ENCODE measurements around the gene APH1B. TPM values are rescaled to one million over a fixed set of nuclear protein-coding genes. Genes with fewer than 3 reads are reported as not detected.
"Not testable (repeated sequence)": the region's sequence is repeated elsewhere in the genome, so short reads cannot be mapped to it uniquely, and the experiment has no call there.

Gene APH1B
- 10.1 and 12.6 TPM in 2 replicates for total RNA-seq

- no peak for DNase-seq (ENCODE audit: low read depth)
These were observed at the start of gene APH1B for GRCh38 chr15:63277038-63277892. Gene APH1B (plus strand): TSS chr15:63277605. CDS start chr15:63277624, 19 bp downstream.

DNA sequence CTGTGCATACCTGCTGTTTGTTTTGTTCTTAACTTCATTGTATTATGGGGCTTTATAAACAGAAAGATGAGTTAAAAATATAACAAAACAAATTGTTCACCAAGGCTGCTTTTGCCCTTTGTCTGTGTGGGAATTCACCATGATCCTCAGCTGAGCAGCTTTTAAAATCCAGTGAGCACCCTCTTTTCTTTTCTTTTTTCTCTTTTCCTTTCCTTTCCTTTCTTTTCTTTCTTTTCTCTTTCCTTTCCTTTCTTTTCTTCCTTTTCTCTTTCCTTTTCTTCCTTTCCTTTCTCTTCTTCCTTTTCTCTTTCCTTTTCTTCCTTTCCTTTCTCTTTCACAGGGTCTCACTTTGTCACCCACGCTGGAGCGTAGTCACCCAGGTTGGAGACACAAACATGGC is 49.7 kb upstream of the APH1B start:
- DNase-seq (ENCODE audit: low read depth), result no peak

- DNase-seq (ENCODE audit: low read depth), result no peak
These were observed 46.2 kb upstream of the APH1B start for GRCh38 chr15:63231206-63231605.

- DNase-seq (ENCODE audit: low read depth), result no peak
These were observed 45.7 kb upstream of the APH1B start for GRCh38 chr15:63231706-63232105.

GRCh38 chr15:63232405-63232804 is 45.0 kb upstream of the APH1B start:
- no peak for DNase-seq (ENCODE audit: low read depth)

- DNase-seq (ENCODE audit: low read depth), result no peak
These were observed 44.5 kb upstream of the APH1B start for GRCh38 chr15:63232943-63233342.

- DNase-seq (ENCODE audit: low read depth), result peak; percentile 66
These were observed 43.6 kb upstream of the APH1B start for GRCh38 chr15:63233667-63234423.

DNA sequence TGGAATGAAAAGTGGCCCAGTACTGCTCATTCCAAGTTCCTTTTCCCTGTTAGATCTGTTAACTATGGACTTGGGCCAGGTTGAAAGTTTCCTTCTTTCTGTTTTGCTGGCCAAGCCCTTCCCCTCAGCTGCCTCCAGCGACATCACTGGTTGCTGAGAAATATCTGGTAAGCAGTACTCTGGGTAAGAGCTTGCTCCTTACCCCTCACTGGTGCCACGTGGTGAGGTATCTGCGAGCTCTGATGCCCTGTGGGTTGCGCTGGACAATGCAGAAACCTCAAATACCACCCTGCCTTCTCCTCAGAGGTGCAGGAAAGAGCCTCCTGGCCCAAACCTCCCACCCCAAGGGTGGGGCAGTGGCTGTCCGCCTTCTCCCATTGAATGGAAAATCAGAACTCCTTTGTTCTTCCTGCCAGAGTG is 42.9 kb upstream of the APH1B start:
- peak; percentile 49 for DNase-seq (ENCODE audit: low read depth)

GRCh38 chr15:63236272-63236671 is 41.1 kb upstream of the APH1B start:
- DNase-seq (ENCODE audit: low read depth), result no peak

DNA sequence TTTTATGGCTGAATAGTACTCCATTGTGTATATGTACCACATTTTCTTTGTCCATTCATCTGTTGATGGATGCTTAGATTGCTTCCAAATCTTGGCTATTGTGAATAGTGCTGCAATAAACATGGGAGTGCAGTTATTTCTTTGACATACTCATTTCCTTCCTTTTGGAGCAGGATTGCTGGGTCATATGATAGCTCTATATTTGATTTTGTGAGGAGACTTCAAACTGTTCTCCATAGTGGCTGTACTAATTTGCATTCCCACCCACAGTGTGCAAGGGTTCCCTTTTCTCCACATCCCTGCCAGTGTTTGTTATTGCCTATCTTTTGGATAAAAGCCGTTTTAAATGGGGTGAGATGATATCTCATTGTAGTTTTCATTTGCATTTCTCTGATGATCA is 40.3 kb upstream of the APH1B start:
- DNase-seq (ENCODE audit: low read depth), result not testable (repeated sequence)

DNA sequence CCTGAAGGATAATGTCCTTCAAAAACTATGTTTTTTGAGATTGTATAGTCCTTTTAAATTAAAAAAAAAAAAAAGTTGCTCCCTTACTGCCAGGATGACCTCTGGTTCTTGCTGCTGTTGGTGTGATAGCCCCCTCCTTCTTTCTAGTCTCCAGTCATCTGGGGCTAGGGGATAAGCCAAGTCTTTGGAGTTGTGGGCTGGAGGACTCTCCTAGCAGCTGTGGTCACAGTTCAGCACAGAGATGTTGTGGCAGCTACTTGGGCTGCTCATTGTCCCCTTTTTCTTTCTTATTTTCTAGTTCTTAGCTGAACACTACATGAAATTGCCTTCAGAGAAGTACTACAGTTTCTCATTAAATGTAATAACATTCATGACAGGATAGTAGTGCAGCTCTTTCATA is 39.2 kb upstream of the APH1B start:
- DNase-seq (ENCODE audit: low read depth), result no peak

GRCh38 chr15:63238796-63239195 is 38.6 kb upstream of the APH1B start:
- peak; percentile 42 for DNase-seq (ENCODE audit: low read depth)

DNA sequence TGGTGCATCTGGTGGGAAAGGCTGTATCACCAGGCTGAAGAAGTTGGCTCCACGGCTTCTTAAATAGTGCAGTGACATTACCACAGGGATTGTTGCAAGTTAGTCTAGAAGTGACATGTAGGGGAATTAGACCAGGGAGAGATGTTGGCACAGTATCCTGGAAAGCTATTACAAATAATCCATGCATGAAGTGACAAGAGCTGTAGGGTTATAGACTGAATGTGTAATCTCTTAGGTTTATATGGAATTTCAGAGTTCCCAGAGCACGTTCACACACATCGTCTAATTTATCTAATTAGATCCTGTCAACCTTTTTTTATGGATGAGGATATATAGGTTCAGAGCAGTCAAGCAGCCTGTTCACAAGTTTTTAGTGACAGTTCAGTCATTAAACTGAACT is 37.3 kb upstream of the APH1B start:
- DNase-seq (ENCODE audit: low read depth), result no peak

GRCh38 chr15:63241316-63241715 is 36.1 kb upstream of the APH1B start:
- DNase-seq (ENCODE audit: low read depth), result no peak

- no peak for DNase-seq (ENCODE audit: low read depth)
These were observed 34.3 kb upstream of the APH1B start for GRCh38 chr15:63243101-63243500.

DNA sequence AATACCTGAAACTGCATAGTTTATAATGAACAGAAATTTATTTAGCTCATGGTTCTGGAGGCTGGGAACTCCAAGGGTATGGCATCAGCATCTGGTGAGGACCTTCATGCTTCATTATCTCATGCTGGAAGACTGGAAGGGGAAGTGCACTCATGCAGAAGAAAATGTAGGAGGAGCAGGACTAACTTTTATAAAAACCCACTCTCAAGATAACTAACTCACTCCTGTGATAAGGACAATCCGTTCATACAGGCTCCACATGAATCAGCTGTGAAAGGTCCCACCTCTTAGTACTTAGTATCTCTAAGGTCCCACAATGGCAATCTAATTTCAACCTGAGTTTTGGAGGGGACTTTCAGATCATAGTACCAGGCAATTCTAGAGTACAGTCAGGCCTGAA is 33.6 kb upstream of the APH1B start:
- no peak for DNase-seq (ENCODE audit: low read depth)

DNA sequence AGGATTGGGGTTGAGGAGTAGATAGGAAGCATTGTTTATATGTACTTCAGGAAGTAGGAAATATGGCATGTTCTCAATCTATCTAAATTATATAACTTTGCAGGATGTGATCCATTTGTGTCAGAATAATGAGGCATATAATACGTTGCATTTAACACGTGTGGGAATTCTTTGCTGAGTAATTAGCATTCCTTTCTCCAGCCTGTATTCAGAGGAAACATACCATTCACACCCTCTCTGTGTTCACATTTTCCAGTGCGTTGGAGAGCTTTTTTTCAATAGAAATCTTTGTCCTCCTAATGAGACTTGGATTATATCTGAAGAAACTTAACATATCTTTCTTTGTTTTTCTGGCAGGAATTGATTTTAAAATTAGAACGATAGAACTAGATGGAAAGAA is 33.0 kb upstream of the APH1B start:
- DNase-seq (ENCODE audit: low read depth), result peak; percentile 68

GRCh38 chr15:63244976-63245645 is 32.3 kb upstream of the APH1B start:
- DNase-seq (ENCODE audit: low read depth), result no peak

DNA sequence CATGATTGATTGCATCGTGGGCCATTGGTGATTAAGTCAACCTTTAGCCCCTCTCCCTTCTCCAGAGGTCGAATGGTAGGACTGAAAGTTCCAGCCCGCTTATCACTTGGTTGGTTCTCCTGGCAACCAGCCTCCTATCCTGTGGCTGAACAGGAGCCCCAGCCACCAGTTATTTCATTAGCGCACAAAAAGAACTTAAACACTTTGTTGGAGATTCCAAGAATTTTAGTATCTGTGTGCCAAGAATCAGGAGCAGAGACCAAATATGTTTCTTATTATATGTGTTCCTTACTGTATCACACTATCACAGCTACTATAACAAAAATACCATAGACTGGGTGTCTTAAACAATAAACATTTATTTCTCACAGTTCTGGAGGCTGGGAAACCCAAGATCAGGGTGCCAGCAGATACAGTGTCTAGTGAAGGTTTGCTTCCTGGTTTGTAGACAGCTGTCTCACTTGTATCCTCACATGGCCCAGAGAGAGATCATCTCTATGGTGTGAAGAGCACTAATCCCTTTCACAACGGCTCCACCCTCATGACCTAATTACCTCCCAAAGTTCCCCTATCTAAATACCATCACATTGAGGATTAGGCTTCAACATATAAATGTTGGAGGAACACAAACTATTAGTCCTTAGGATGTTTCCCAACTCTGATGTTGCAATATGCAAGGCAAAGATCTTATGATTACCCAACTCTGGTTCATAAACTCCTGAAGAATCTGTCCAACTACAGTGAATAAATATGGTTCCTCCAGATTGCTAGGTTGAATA is 30.5 kb upstream of the APH1B start:
- peak; percentile 91 for DNase-seq (ENCODE audit: low read depth)

GRCh38 chr15:63250312-63250965 is 27.0 kb upstream of the APH1B start:
- peak; percentile 88 for DNase-seq (ENCODE audit: low read depth)

- no peak for DNase-seq (ENCODE audit: low read depth)
These were observed 25.7 kb upstream of the APH1B start for GRCh38 chr15:63251701-63252100.

Data from renal cortical epithelial cell (primary cell).